HCEC 1CT (cell line): ENCODE results near the gene NCAPH2.

Source experiments
- DNase-seq: peaks from one replicate; pipeline ENCODE4 v3.0.0-alpha.2; 2017

Gene NCAPH2

GRCh38 chr22:50507991-50508884 is at the start of gene NCAPH2:
TSS of gene NCAPH2 (plus strand) at chr22:50508224. CDS start at chr22:50508338, 114 bp downstream.
- peak; percentile 92 for DNase-seq

DNA sequence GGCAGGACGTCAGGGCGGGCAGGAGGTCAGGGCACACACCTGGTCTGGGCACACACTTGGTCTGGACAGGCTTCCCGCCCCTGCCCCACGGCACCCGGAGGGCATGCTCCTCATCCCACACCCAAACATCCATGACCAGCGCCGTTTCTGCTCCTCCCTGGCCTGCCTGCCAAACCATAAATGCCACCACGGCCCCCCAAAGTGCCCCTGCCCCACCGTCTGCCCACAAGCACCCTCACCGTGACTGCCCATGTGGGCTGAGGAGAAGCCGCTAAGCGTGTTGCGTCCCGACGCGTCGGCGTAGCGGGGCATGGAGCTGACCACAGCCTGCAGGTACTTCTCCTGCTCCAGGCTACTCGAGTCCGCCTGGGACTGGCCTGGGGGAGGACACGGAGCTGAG is 49.0 kb upstream of the NCAPH2 start:
- no peak for DNase-seq

- DNase-seq, result no peak
Measured at GRCh38 chr22:50459496-50460140, 48.4 kb upstream of the NCAPH2 start.

DNA sequence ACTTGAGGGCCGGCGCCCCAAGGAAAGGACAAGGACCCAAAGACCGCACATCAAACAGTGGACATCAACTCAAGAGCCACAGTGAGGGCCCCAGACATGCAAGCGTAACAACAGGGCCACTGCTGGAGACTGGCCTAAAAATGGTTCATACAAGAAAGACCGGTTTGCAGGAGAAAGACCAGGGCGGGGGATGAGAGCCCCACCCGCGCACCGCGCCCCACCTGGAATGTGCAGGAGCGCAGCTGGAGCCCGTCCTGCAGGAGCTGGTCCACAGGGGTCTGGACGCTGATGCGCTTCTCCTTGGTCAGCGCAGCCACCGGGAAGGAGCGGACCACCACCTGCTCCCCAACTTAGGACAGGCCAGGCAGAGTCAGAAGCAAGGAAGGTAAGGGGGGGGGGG is 47.1 kb upstream of the NCAPH2 start:
- no peak for DNase-seq

GRCh38 chr22:50461536-50461935 is 46.5 kb upstream of the NCAPH2 start:
- DNase-seq, result no peak

GRCh38 chr22:50461979-50462540 is 46.0 kb upstream of the NCAPH2 start:
- DNase-seq, result no peak

DNA sequence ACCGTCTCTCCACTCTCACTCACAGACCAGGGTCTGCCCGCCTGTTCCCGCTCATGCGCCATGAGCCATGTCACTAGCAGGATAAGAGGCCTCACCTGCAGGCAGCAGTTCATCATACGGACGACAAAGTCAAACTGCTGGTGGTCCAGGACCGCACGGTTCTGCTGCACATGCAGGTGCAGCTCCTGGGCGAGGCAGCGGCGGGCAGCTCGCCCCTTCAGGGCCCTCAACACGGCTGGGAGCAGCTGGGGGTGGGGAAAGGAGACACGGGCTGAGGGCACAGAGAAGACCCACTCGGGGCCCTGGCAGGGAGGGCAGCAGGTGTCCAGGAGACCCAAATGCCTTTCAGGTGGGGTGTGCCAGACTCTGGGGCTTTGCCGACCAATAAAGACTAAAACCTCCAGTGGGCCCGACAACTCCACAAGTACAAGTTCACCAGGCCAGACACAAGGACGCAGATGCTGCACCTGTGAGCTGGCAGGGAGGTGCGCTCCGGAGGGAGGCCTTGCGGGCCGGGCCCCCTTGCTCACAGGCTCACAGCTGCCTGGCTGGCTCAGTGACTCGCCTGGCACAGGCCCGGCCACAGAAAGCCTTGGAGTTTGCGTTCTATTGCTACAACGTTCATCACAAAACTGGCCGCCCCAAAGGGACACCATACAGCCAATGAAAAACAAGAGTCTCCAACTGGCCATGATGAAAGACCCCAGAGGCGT is 44.7 kb upstream of the NCAPH2 start:
- no peak for DNase-seq

DNA sequence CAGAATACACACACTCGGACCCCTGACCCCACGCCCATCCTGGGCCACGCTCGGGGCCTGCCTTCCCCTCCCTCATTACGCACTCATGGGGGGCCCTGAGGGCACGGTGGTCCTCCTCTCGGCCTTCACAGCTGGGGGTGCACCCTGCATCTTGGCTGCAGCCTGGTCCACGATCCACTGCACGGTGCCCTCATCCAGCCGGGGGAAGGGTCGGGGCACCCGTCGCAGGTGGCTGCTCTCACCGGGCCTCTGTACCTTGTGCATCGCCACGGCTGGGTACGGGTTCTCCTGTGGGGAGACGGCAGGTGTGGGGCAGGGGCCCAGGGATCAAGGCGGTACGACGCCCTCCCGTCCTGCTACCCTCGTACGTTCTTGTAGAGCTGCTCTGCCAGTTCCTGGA is 43.6 kb upstream of the NCAPH2 start:
- no peak for DNase-seq

GRCh38 chr22:50465066-50465930 is 42.7 kb upstream of the NCAPH2 start:
- DNase-seq, result no peak

GRCh38 chr22:50467341-50467740 is 40.7 kb upstream of the NCAPH2 start:
- no peak for DNase-seq

- DNase-seq, result no peak
Measured at GRCh38 chr22:50467773-50468440, 40.1 kb upstream of the NCAPH2 start.

DNA sequence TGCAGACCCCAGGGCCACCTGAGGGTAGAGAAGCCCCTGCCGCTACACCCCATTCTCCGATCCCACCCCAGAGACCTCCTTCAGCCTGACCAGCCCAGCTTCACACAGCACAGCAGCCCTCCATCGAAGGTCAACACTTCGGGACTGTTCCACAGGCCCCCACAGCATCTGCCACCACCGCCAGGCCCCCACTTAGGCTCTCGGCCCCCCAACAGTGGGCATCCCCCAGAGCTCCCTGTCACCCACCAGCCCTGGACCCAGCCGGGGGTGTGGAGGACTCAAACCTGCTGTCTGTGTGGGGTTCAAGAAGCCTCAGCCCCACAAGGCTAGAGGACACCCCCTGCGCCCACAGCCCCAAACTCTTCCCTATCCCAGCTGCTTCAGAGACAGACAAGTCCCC is 39.4 kb upstream of the NCAPH2 start:
- no peak for DNase-seq

DNA sequence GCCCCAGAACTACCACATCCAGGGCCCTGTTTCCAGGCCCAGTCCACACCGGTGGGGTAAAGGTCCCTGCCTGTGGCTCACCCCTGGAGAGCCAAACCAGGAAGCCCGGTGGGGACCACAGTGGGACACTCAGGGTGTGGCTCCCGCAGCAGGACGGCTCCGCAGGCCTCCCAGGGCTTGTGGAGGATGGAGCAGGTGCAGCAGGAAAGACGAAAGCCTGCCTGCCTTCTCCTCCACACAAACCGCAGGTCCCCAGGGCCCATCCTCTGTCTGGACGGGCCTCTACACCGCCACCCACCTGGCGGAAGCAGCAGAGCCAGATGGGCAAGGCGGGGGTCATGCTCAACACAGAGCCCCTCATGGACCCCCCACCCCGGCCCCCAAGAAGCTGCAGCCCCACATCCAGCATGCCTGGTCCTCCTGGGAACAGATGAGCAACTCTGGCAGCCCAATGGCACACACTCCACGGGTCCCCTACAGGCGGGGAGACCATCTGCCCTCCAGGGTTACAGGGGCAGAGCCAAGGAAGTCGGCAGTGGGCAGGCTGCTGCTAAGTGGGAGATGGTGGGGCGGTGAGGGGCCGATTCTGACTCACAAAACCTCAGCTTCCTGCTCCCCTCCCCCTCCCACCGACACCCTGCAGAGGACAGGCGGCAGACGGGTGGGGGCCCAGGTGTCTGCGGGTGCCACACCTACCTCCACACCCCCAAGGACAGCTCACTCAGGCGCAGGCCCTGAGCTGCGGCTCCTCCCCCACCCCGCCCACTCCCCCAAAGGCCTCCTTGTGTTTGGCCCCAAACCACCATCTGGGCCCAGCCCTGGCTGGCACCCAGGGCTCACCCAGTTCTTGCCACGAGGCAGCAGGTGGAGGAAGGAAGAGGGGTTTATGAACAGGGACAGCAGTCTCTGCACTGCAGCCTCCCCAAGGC is 38.4 kb upstream of the NCAPH2 start:
- no peak for DNase-seq

DNA sequence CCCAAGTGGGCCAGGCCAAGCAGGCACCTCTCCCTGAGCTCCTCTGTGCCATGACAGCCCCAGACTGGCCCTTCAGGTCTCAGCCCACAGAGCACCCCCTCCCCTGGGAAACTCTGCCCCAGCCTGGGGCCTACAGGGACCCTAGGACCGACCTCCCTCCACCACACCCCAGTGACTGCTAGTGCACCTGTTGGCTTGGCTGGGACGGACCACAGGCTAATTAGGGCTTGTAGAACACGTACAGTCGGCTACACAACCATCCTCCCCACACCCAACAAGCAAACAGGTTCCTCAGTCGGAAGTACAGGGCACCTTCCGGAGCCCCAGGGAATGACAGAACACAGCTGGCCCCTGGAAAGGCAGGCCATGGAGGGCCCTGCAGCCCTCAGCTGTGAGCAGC is 37.5 kb upstream of the NCAPH2 start:
- DNase-seq, result no peak

GRCh38 chr22:50471197-50471847 is 36.7 kb upstream of the NCAPH2 start:
- DNase-seq, result no peak

- DNase-seq, result no peak
Measured at GRCh38 chr22:50471962-50472361, 36.1 kb upstream of the NCAPH2 start.

- no peak for DNase-seq
Measured at GRCh38 chr22:50473088-50473487, 34.9 kb upstream of the NCAPH2 start.

GRCh38 chr22:50473855-50474671 is 34.0 kb upstream of the NCAPH2 start:
- peak; percentile 24 for DNase-seq
